HCT116 (cell line): ENCODE results near the gene GGA2.

ENCODE experiments used
- EGR1 ChIP-seq: IDR thresholded peaks from 2 replicates; pipeline ENCODE4 v1.6.1; 2012; ENCODE audit warnings: low read depth
- EZH2 ChIP-seq: fragments of 200-600 bp; sonication (generic); IDR thresholded peaks from 2 replicates; pipeline ENCODE4 v1.6.1; 2017; ENCODE audit warnings: antibody characterized with exemption, mixed run types
- EZH2phosphoT487 ChIP-seq: fragments of 200-600 bp; IDR thresholded peaks from 2 replicates; pipeline ENCODE4 v1.6.1; 2018; ENCODE audit warnings: antibody characterized with exemption, borderline replicate concordance
- JUND ChIP-seq: IDR thresholded peaks from 2 replicates; pipeline ENCODE4 v1.6.1; 2012
- POLR2A ChIP-seq: IDR thresholded peaks from 2 replicates; pipeline ENCODE4 v1.7.0; 2011; ENCODE audit warnings: borderline replicate concordance; ENCODE audit not compliant: insufficient read depth, insufficient read length; ENCODE audit errors: extremely low read depth
- POLR2AphosphoS5 ChIP-seq: IDR thresholded peaks from 2 replicates; pipeline ENCODE4 v1.6.1; 2011; ENCODE audit warnings: mild to moderate bottlenecking, low read depth, low read length, moderate library complexity
- RAD21 ChIP-seq: IDR thresholded peaks from 2 replicates; pipeline ENCODE4 v1.6.1; 2012; ENCODE audit warnings: low read depth, mild to moderate bottlenecking
- YY1 ChIP-seq: IDR thresholded peaks from 2 replicates; pipeline ENCODE4 v1.6.1; 2011; ENCODE audit warnings: low read length, low read depth, moderate library complexity, mild to moderate bottlenecking; ENCODE audit not compliant: insufficient replicate concordance; ENCODE audit errors: extremely low read depth
- TF ChIP-seq, protein P1 (sequence below), 3 experiments: fragments of 200-600 bp in 1 of 3; sonication (generic) in 1 of 3; IDR thresholded peaks in 2 of 3; conservative IDR thresholded peaks in 1 of 3; 2 replicates each; pipeline ENCODE4 v1.5.1; 2012 to 2017; ENCODE audit warnings: low read depth in 2 of 3, low read length in 2 of 3, antibody characterized with exemption in 1 of 3, borderline replicate concordance in 1 of 3, control low read depth in 1 of 3, mild to moderate bottlenecking in 1 of 3, mixed read lengths in 1 of 3, mixed run types in 1 of 3, moderate library complexity in 1 of 3; ENCODE audit not compliant: insufficient read depth in 1 of 3
- TF ChIP-seq, protein P2 (sequence below): IDR thresholded peaks from 2 replicates; pipeline ENCODE4 v1.6.1; 2012; ENCODE audit warnings: low read depth

DNA sequence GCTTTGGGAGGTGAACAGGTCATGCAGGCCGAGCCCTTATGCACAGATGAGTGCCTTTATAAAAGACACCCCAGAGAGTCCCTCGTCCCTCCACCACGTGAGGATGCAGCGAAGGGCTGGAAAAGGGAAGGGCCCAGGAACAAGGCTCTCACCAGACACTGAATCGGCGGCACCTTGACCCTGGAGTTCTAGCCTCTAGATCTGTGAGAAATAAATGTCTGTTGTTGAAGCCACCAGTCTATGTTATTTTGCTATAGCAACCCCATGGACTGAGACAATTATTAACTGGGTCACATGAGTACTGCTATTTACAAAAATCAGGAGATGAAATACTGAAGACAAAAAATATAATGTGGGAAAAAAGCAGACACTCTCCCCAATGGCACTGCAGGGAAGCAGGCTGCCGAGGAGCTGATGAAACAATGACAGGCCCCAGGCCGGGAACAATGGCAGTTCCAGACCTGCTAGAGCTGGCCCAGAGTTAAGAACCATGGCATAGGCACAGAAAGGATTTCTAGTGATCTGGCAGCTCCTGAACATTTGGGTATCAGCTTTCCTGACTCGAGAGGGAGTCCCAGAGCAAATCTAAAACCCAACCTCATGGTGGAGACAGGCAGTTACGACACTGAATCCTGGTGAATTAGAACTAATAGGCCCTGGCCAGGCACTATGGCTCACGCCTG lies 17.8 kb upstream of the GGA2 start:
- TF ChIP-seq, protein P1, sequence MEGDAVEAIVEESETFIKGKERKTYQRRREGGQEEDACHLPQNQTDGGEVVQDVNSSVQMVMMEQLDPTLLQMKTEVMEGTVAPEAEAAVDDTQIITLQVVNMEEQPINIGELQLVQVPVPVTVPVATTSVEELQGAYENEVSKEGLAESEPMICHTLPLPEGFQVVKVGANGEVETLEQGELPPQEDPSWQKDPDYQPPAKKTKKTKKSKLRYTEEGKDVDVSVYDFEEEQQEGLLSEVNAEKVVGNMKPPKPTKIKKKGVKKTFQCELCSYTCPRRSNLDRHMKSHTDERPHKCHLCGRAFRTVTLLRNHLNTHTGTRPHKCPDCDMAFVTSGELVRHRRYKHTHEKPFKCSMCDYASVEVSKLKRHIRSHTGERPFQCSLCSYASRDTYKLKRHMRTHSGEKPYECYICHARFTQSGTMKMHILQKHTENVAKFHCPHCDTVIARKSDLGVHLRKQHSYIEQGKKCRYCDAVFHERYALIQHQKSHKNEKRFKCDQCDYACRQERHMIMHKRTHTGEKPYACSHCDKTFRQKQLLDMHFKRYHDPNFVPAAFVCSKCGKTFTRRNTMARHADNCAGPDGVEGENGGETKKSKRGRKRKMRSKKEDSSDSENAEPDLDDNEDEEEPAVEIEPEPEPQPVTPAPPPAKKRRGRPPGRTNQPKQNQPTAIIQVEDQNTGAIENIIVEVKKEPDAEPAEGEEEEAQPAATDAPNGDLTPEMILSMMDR (IDR thresholded peaks at IDR 0.05 in 2 of 3, conservative IDR thresholded peaks at IDR 0.05 in 1 of 3; ENCODE audit: borderline replicate concordance in 1 of 3, insufficient read depth in 1 of 3, low read depth in 2 of 3, low read length in 2 of 3) = no peak
- no peak for TF ChIP-seq POLR2A
- no peak for TF ChIP-seq EZH2
- TF ChIP-seq EGR1 = no peak
- no peak for TF ChIP-seq POLR2AphosphoS5
- no peak for TF ChIP-seq RAD21
- no peak for TF ChIP-seq YY1
- TF ChIP-seq, protein P2, sequence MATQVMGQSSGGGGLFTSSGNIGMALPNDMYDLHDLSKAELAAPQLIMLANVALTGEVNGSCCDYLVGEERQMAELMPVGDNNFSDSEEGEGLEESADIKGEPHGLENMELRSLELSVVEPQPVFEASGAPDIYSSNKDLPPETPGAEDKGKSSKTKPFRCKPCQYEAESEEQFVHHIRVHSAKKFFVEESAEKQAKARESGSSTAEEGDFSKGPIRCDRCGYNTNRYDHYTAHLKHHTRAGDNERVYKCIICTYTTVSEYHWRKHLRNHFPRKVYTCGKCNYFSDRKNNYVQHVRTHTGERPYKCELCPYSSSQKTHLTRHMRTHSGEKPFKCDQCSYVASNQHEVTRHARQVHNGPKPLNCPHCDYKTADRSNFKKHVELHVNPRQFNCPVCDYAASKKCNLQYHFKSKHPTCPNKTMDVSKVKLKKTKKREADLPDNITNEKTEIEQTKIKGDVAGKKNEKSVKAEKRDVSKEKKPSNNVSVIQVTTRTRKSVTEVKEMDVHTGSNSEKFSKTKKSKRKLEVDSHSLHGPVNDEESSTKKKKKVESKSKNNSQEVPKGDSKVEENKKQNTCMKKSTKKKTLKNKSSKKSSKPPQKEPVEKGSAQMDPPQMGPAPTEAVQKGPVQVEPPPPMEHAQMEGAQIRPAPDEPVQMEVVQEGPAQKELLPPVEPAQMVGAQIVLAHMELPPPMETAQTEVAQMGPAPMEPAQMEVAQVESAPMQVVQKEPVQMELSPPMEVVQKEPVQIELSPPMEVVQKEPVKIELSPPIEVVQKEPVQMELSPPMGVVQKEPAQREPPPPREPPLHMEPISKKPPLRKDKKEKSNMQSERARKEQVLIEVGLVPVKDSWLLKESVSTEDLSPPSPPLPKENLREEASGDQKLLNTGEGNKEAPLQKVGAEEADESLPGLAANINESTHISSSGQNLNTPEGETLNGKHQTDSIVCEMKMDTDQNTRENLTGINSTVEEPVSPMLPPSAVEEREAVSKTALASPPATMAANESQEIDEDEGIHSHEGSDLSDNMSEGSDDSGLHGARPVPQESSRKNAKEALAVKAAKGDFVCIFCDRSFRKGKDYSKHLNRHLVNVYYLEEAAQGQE = no peak
- TF ChIP-seq JUND = no peak
- TF ChIP-seq EZH2phosphoT487 = no peak
